Measurements from ENCODE around the gene PTPRK.
"Not testable (repeated sequence)": the region's sequence is repeated elsewhere in the genome, so short reads cannot be mapped to it uniquely, and the experiment has no call there.

PTPRK gene

DNA sequence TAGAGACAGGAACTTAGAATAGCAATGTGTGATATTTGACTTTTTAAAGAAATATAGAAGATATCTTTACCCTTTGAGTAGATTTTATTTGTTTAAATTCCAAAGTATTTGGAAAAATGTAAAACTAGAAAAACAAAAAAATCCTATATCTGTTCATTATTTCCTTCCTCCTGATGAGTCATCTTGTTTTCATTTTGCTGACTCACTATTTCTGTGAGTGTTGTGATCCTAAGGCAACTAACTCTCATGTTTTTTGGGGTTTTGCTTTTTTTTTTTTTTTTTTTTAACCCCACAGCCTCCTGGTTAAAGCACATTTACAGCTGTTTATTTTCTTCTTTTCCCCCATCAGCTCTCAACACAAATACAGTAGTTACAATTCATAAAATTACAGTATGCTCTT, 581.7 kb downstream of the PTPRK start:
- Histone ChIP-seq H3K4me1 (ENCODE audit: control insufficient read depth, insufficient read depth, low read length) (no peaks in the 10 kb centered on the region), H3K36me3 (ENCODE audit: control insufficient read depth, insufficient read depth, low read length) (no peaks in the 10 kb centered on the region), H3K27ac (ENCODE audit: insufficient read depth, low read depth, low read length, poor library complexity, severe bottlenecking) (no peak overlapping the region), H3K9me3 (ENCODE audit: control insufficient read depth, low read length) (no peaks in the 10 kb centered on the region), H3K27me3 (ENCODE audit: control insufficient read depth, insufficient read depth, low read length, poor library complexity, severe bottlenecking) (no peaks in the 10 kb centered on the region), H3K4me3 (ENCODE audit: insufficient read depth, low read depth, low read length) (no peak overlapping the region)

- Histone ChIP-seq H3K4me3 (ENCODE audit: insufficient read depth, low read depth, low read length) (no peak overlapping the region), H3K27ac (ENCODE audit: insufficient read depth, low read depth, low read length, poor library complexity, severe bottlenecking) (no peak overlapping the region), H3K4me1 (ENCODE audit: control insufficient read depth, insufficient read depth, low read length) (no peaks in the 10 kb centered on the region), H3K9me3 (ENCODE audit: control insufficient read depth, low read length) (no peaks in the 10 kb centered on the region), H3K27me3 (ENCODE audit: control insufficient read depth, insufficient read depth, low read length, poor library complexity, severe bottlenecking) (no peaks in the 10 kb centered on the region), H3K36me3 (ENCODE audit: control insufficient read depth, insufficient read depth, low read length) (no peaks in the 10 kb centered on the region)
Observed at GRCh38 chr6:127937747-127938146, 582.7 kb downstream of the PTPRK start.

DNA sequence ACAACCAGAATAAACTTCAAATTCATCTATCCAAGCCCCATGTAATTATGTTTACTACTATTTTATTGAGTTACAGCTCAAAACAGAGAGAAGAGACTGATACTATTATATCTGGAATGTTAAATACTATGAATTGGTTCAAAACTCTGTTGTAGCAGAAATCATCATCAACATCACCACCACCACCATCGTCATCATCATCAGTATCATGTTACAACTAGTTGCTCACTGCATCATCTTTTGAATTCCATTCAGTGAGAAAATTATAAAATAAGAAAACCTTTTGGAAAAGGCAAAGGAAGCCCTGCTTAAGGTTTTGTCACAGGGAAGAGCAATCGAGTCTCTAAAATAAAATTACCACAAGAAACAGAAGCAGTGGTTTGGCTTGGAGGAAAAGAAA, 583.3 kb downstream of the PTPRK start:
- Histone ChIP-seq H3K4me1 (ENCODE audit: control insufficient read depth, insufficient read depth, low read length) (no peaks in the 10 kb centered on the region), H3K9me3 (ENCODE audit: control insufficient read depth, low read length) (no peaks in the 10 kb centered on the region), H3K4me3 (ENCODE audit: insufficient read depth, low read depth, low read length) (no peak overlapping the region), H3K27ac (ENCODE audit: insufficient read depth, low read depth, low read length, poor library complexity, severe bottlenecking) (no peak overlapping the region), H3K36me3 (ENCODE audit: control insufficient read depth, insufficient read depth, low read length) (no peaks in the 10 kb centered on the region), H3K27me3 (ENCODE audit: control insufficient read depth, insufficient read depth, low read length, poor library complexity, severe bottlenecking) (no peaks in the 10 kb centered on the region)
- 87 to 100% methylated on average over 1 to 2 of the region's 2 CpGs for WGBS, 2 experiments

DNA sequence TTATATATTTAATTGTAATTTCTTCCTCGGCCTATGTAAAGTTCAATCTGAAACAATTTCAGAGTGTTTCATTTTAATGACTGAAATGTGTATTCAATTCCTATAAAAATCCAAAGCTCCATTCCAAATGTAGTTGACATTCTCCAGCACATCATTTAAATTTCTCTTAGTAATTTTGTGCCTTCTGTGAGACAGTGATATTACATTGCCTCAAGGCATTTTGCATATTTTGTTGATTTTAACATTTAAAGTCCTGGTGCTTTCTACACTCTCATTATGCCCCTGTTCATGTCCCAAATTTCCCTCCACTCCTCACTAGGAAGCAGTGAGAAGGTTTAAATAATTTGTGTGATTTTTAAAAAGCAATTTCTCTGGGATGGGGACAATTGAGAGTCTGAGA, 585.4 kb downstream of the PTPRK start:
- H3K4me3 ChIP-seq (ENCODE audit: insufficient read depth, low read depth, low read length), result no peak overlapping the region
- H3K27me3 ChIP-seq (ENCODE audit: control insufficient read depth, insufficient read depth, low read length, poor library complexity, severe bottlenecking), result no peaks in the 10 kb centered on the region
- no peaks in the 10 kb centered on the region for H3K36me3 ChIP-seq (ENCODE audit: control insufficient read depth, insufficient read depth, low read length)
- H3K9me3 ChIP-seq (ENCODE audit: control insufficient read depth, low read length), result no peaks in the 10 kb centered on the region
- no peaks in the 10 kb centered on the region for H3K4me1 ChIP-seq (ENCODE audit: control insufficient read depth, insufficient read depth, low read length)
- WGBS, 2 experiments, result 100% methylated on average over 1 of the region's 1 CpG; no CpG with 5 or more reads in 1 of the 2 experiments
- no peak overlapping the region for H3K27ac ChIP-seq (ENCODE audit: insufficient read depth, low read depth, low read length, poor library complexity, severe bottlenecking)

DNA sequence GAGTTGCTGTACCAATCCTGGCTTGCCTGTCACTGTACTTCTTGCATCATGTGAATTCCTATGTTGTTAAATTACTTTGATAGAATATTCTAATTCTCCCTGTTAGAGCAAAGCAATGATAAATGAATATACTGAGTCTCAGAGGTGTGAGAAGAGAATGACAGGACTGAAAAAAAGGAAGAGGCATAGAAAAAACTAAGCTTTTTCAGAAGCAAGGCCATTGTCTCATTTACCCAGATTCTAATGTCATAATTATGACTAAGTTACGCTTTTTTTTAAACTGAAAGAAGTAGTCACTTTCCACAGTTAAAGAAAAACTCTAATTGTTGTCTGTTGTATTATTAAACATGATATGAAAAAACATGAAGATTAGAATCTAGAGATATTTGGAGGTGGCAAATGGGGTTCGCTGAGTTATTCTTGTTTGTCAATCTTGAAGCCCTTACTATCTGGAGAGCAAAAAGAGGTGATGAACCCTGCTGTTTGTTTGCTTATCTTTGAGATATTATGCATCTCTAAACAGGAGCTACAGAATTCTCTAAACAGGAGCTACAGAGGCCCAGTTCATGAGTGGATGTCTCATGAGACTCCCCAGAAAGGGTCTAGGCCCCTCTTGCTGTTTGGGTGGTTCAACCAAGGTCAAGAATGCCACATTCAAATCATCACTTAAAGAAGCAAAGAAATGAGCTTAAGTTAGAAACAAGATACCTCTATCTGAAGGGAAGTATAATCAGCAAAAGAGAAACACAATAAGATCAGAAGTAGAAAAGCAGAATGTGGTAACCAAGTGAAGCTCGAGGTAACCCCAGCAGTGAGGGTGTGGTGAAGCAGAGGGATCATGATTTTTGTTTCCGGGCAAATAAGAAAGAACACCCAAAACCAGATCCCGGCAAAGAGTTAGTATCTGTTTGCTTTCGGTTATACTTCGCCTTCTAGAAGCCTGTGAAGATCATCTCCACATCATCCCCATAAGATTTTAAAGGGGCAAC, 586.3 kb downstream of the PTPRK start:
- H3K27ac ChIP-seq (ENCODE audit: insufficient read depth, low read depth, low read length, poor library complexity, severe bottlenecking), result no peak overlapping the region
- WGBS, 2 experiments, result 93 to 95% methylated on average over 6 to 7 of the region's 7 CpGs

DNA sequence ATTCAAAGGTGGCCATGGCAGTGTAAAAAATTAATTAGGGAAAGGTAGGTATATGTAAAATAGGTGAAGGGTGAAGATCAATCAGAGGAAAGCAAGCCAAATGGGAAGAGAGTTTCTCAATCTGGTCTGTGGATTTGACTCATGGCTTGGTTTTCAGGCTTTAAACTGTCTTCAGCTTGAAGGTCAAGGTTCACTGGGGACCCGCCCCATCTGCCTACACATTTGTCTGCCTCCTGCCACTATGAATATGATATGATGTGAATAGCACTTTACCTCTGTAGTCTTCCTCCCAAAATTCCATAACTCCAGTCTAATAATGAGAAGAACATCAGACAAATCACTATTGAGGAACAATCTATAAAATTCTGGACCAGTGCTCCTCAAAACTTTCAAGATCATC, 587.3 kb downstream of the PTPRK start:
- Histone ChIP-seq H3K36me3 (ENCODE audit: control insufficient read depth, insufficient read depth, low read length) (no peaks in the 10 kb centered on the region), H3K27me3 (ENCODE audit: control insufficient read depth, insufficient read depth, low read length, poor library complexity, severe bottlenecking) (no peaks in the 10 kb centered on the region), H3K4me3 (ENCODE audit: insufficient read depth, low read depth, low read length) (no peak overlapping the region), H3K27ac (ENCODE audit: insufficient read depth, low read depth, low read length, poor library complexity, severe bottlenecking) (no peak overlapping the region), H3K4me1 (ENCODE audit: control insufficient read depth, insufficient read depth, low read length) (no peaks in the 10 kb centered on the region), H3K9me3 (ENCODE audit: control insufficient read depth, low read length) (no peaks in the 10 kb centered on the region)
- 100% methylated on average over 1 of the region's 1 CpG for WGBS, 2 experiments

More for the DNA sequence above, 586.3 kb downstream of the PTPRK start:
- no peaks in the 10 kb centered on the region for H3K27me3 ChIP-seq (ENCODE audit: control insufficient read depth, insufficient read depth, low read length, poor library complexity, severe bottlenecking)
- H3K9me3 ChIP-seq (ENCODE audit: control insufficient read depth, low read length), result no peaks in the 10 kb centered on the region
- no peaks in the 10 kb centered on the region for H3K4me1 ChIP-seq (ENCODE audit: control insufficient read depth, insufficient read depth, low read length)
- H3K4me3 ChIP-seq (ENCODE audit: insufficient read depth, low read depth, low read length), result no peak overlapping the region
- H3K36me3 ChIP-seq (ENCODE audit: control insufficient read depth, insufficient read depth, low read length), result no peaks in the 10 kb centered on the region

- Histone ChIP-seq H3K9me3 (ENCODE audit: control insufficient read depth, low read length) (no peaks in the 10 kb centered on the region), H3K4me1 (ENCODE audit: control insufficient read depth, insufficient read depth, low read length) (no peaks in the 10 kb centered on the region), H3K4me3 (ENCODE audit: insufficient read depth, low read depth, low read length) (no peak overlapping the region), H3K36me3 (ENCODE audit: control insufficient read depth, insufficient read depth, low read length) (no peaks in the 10 kb centered on the region), H3K27ac (ENCODE audit: insufficient read depth, low read depth, low read length, poor library complexity, severe bottlenecking) (no peak overlapping the region), H3K27me3 (ENCODE audit: control insufficient read depth, insufficient read depth, low read length, poor library complexity, severe bottlenecking) (no peaks in the 10 kb centered on the region)
- WGBS, 2 experiments, result 92% methylated on average over 5 of the region's 5 CpGs
Observed at GRCh38 chr6:127932708-127933107, 587.7 kb downstream of the PTPRK start.

DNA sequence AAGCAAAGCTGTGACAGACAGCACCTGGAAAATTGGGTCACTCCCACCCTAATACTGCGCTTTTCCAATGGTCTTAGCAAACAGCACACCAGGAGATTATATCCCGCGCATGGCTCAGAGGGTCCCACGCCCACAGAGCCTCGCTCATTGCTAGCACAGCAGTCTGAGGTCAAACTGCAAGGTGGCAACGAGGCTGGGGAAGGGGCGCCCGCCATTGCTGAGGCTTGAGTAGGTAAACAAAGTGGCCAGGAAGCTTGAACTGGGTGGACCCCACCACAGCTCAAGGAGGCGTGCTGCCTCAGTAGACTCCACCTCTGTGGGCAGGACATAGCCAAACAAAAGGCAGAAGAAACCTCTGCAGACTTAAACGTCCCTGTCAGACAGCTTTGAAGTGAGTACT, 594.0 kb downstream of the PTPRK start:
- H3K27ac ChIP-seq (ENCODE audit: insufficient read depth, low read depth, low read length, poor library complexity, severe bottlenecking); H3K4me3 ChIP-seq (ENCODE audit: insufficient read depth, low read depth, low read length); H3K36me3 ChIP-seq (ENCODE audit: control insufficient read depth, insufficient read depth, low read length); H3K9me3 ChIP-seq (ENCODE audit: control insufficient read depth, low read length); H3K27me3 ChIP-seq (ENCODE audit: control insufficient read depth, insufficient read depth, low read length, poor library complexity, severe bottlenecking); H3K4me1 ChIP-seq (ENCODE audit: control insufficient read depth, insufficient read depth, low read length): not testable (repeated sequence)
- 94 to 96% methylated on average over 9 to 10 of the region's 10 CpGs for WGBS, 2 experiments

GRCh38 chr6:127924440-127924839, 596.0 kb downstream of the PTPRK start:
- Histone ChIP-seq H3K4me1 (ENCODE audit: control insufficient read depth, insufficient read depth, low read length) (no peaks in the 10 kb centered on the region), H3K4me3 (ENCODE audit: insufficient read depth, low read depth, low read length) (no peak overlapping the region), H3K36me3 (ENCODE audit: control insufficient read depth, insufficient read depth, low read length) (no peaks in the 10 kb centered on the region), H3K9me3 (ENCODE audit: control insufficient read depth, low read length) (no peaks in the 10 kb centered on the region), H3K27me3 (ENCODE audit: control insufficient read depth, insufficient read depth, low read length, poor library complexity, severe bottlenecking) (no peaks in the 10 kb centered on the region), H3K27ac (ENCODE audit: insufficient read depth, low read depth, low read length, poor library complexity, severe bottlenecking) (no peak overlapping the region)
- 90 to 92% methylated on average over 2 of the region's 2 CpGs for WGBS, 2 experiments

GRCh38 chr6:127924031-127924430, 596.4 kb downstream of the PTPRK start:
- no peaks in the 10 kb centered on the region for H3K4me1 ChIP-seq (ENCODE audit: control insufficient read depth, insufficient read depth, low read length)

More at GRCh38 chr6:127924031-127924430, 596.4 kb downstream of the PTPRK start:
- H3K9me3 ChIP-seq (ENCODE audit: control insufficient read depth, low read length), result no peaks in the 10 kb centered on the region
- H3K4me3 ChIP-seq (ENCODE audit: insufficient read depth, low read depth, low read length), result no peak overlapping the region
- no peak overlapping the region for H3K27ac ChIP-seq (ENCODE audit: insufficient read depth, low read depth, low read length, poor library complexity, severe bottlenecking)
- no peaks in the 10 kb centered on the region for H3K36me3 ChIP-seq (ENCODE audit: control insufficient read depth, insufficient read depth, low read length)
- no peaks in the 10 kb centered on the region for H3K27me3 ChIP-seq (ENCODE audit: control insufficient read depth, insufficient read depth, low read length, poor library complexity, severe bottlenecking)
